Tibial nerve (tissue), 4 donors: ENCODE measurements around the gene PCDH7. TPM values are rescaled to one million over a fixed set of nuclear protein-coding genes. Genes with fewer than 3 reads are reported as not detected.
A peak's percentile ranks its signal among the peaks of the same experiment; 100 is the strongest.

Experiments
- DNase-seq, 2 donors: peaks; one replicate each; pipeline ENCODE4 v3.0.0-alpha.2; 2019; ENCODE audit warnings: low spot score in 2 of 2
- H3K27ac ChIP-seq, 4 donors: fragments of 200-600 bp; sonication (generic) in 3 of 4; one replicate each; pipeline ENCODE4 v1.5.1; 2017 to 2019; ENCODE audit warnings: mild to moderate bottlenecking in 1 of 4
- H3K27me3 ChIP-seq, 2 donors: fragments of 200-600 bp; sonication (generic) in 1 of 2; one replicate each; pipeline versions ENCODE4 v1.5.1 to v1.6.0; 2017 to 2019
- H3K36me3 ChIP-seq, 3 donors: fragments of 200-600 bp; sonication (generic); one replicate each; pipeline ENCODE4 v1.5.1; 2018 to 2019
- H3K4me1 ChIP-seq, 4 donors: fragments of 200-600 bp; sonication (generic) in 3 of 4; one replicate each; pipeline ENCODE4 v1.5.1; 2017 to 2019
- H3K4me3 ChIP-seq, 4 donors: fragments of 200-600 bp; sonication (generic) in 3 of 4; one replicate each; pipeline ENCODE4 v1.5.1; 2017 to 2019; ENCODE audit warnings: mild to moderate bottlenecking in 1 of 4, moderate library complexity in 1 of 4
- H3K9me3 ChIP-seq, 4 donors: fragments of 200-600 bp; sonication (generic) in 3 of 4; one replicate each; pipeline ENCODE4 v1.5.1; 2017 to 2019
- CTCF ChIP-seq, 5 experiments: fragments of 200-600 bp in 3 of 5; fragments of 450-650 bp in 2 of 5; sonication (generic) in 3 of 5; IDR thresholded peaks; one replicate each; pipeline ENCODE4 v1.5.1; 2016 to 2019; ENCODE audit warnings: antibody characterized with exemption in 5 of 5, mild to moderate bottlenecking in 3 of 5, moderate library complexity in 2 of 5
- EP300 ChIP-seq, 2 donors: sonication (generic); formaldehyde crosslinking; IDR thresholded peaks; one replicate each; pipeline ENCODE4 v1.6.1; 2017; ENCODE audit warnings: antibody characterized with exemption in 2 of 2, mild to moderate bottlenecking in 1 of 2
- POLR2A ChIP-seq, 2 donors: fragments of 450-650 bp; IDR thresholded peaks; one replicate each; pipeline ENCODE4 v1.6.1; 2017; ENCODE audit warnings: antibody characterized with exemption in 2 of 2, mild to moderate bottlenecking in 2 of 2, moderate library complexity in 2 of 2
- WGBS, 2 donors: methylation state at CpG; one replicate each; pipeline ENCODE4 v1.1.5; 2018; 5-methylcytosine and 5-hydroxymethylcytosine counted together
- total RNA-seq, 4 donors: library from RNA; depleted of rRNA; stranded (reverse); fragments of >200 nt; gene quantifications; one replicate each; pipeline ENCODE4 v1.1.0, GENCODE V29; 2016

The PCDH7 gene, protein sequence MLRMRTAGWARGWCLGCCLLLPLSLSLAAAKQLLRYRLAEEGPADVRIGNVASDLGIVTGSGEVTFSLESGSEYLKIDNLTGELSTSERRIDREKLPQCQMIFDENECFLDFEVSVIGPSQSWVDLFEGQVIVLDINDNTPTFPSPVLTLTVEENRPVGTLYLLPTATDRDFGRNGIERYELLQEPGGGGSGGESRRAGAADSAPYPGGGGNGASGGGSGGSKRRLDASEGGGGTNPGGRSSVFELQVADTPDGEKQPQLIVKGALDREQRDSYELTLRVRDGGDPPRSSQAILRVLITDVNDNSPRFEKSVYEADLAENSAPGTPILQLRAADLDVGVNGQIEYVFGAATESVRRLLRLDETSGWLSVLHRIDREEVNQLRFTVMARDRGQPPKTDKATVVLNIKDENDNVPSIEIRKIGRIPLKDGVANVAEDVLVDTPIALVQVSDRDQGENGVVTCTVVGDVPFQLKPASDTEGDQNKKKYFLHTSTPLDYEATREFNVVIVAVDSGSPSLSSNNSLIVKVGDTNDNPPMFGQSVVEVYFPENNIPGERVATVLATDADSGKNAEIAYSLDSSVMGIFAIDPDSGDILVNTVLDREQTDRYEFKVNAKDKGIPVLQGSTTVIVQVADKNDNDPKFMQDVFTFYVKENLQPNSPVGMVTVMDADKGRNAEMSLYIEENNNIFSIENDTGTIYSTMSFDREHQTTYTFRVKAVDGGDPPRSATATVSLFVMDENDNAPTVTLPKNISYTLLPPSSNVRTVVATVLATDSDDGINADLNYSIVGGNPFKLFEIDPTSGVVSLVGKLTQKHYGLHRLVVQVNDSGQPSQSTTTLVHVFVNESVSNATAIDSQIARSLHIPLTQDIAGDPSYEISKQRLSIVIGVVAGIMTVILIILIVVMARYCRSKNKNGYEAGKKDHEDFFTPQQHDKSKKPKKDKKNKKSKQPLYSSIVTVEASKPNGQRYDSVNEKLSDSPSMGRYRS (N-terminal part only)
- total RNA-seq: 10 to 100 TPM in 3 of 4 donors, 1 to 10 TPM in 1; 5.1 to 26.0 (median 14.2) TPM

- 0 to 1% methylated on average over 36 to 38 of the region's 44 CpGs for WGBS, 2 donors
- Histone ChIP-seq H3K4me3 (peak within 1 kb of the TSS; percentile 43 to 69 (median 54)), H3K27ac (peak within 1 kb of the TSS; percentile 32 to 57 (median 49)), H3K4me1 (peaks cover 0 to 60% (median 16%) of the 10 kb centered on the region in 4 donors), H3K27me3 (peaks cover 0 to 53% of the 10 kb centered on the region in 2 donors), H3K36me3 (no peaks in the 10 kb centered on the region), H3K9me3 (no peaks in the 10 kb centered on the region)
- DNase-seq: no peak
- TF ChIP-seq CTCF (IDR thresholded peaks at IDR 0.05) (no peak), POLR2A (IDR thresholded peaks at IDR 0.05) (no peak), EP300 (IDR thresholded peaks at IDR 0.05) (no peak)
Measured at GRCh38 chr4:30720021-30720660, at the start of gene PCDH7. TSS of gene PCDH7 (plus strand) at chr4:30720369. CDS start at chr4:30721423, 1,054 bp downstream.

GRCh38 chr4:30671926-30672448, 48.2 kb upstream of the PCDH7 start:
- Histone ChIP-seq H3K9me3 (peaks cover 0 to 1% (median 0%) of the 10 kb centered on the region in 4 donors), H3K4me3 (no peak overlapping the region), H3K4me1 (no peaks in the 10 kb centered on the region), H3K36me3 (no peaks in the 10 kb centered on the region), H3K27ac (no peak overlapping the region), H3K27me3 (no peaks in the 10 kb centered on the region)
- no peak for TF ChIP-seq POLR2A (IDR thresholded peaks at IDR 0.05)
- no peak for TF ChIP-seq CTCF (IDR thresholded peaks at IDR 0.05)
- no peak for TF ChIP-seq EP300 (IDR thresholded peaks at IDR 0.05)
- no peak for DNase-seq
- WGBS, 2 donors: 82 to 91% methylated on average over 3 of the region's 3 CpGs

DNA sequence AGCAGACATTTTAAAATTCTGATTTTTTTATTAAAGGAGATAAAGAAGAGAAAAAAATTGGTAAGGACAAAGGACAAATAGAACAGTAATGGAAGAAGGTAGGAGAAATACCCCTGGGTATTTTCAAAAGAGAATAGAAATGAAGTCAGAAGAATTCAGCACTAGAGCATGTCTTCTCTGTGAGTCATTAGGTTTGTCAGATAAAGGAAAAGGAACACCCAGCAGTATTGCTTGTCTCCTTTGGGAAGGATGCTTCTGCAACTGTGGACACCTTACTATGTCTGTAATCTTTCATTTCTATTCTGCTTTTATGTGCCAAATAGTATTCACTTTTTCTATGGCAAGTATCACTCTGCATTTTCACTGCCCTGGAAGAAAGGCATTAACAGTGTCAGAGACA, 24.0 kb upstream of the PCDH7 start:
- Histone ChIP-seq H3K36me3 (no peaks in the 10 kb centered on the region), H3K4me3 (no peak overlapping the region), H3K4me1 (no peaks in the 10 kb centered on the region), H3K27ac (no peak overlapping the region), H3K9me3 (no peaks in the 10 kb centered on the region), H3K27me3 (no peaks in the 10 kb centered on the region)
- TF ChIP-seq CTCF (IDR thresholded peaks at IDR 0.05) (no peak), POLR2A (IDR thresholded peaks at IDR 0.05) (no peak), EP300 (IDR thresholded peaks at IDR 0.05) (no peak)
- no peak for DNase-seq

- no peak overlapping the region for H3K27ac ChIP-seq
- peak in 1 of 2 donors; percentile 49 for DNase-seq
- H3K4me1 ChIP-seq: peaks cover 0 to 31% (median 7%) of the 10 kb centered on the region in 4 donors
- H3K4me3 ChIP-seq: no peak overlapping the region
- peaks cover 0 to 17% of the 10 kb centered on the region in 2 donors for H3K27me3 ChIP-seq
- no peak for TF ChIP-seq EP300 (IDR thresholded peaks at IDR 0.05)
- peak; percentile 31 to 70 (median 54) for TF ChIP-seq CTCF (IDR thresholded peaks at IDR 0.05)
- H3K36me3 ChIP-seq: no peaks in the 10 kb centered on the region
- H3K9me3 ChIP-seq: peaks cover 0 to 9% (median 4%) of the 10 kb centered on the region in 4 donors
- WGBS, 2 donors: 48 to 52% methylated on average over 6 of the region's 6 CpGs
Measured at GRCh38 chr4:30714408-30715031, 5.6 kb upstream of the PCDH7 start.
